ENCODE measurements around the gene SMG6.

The SMG6 gene

GRCh38 chr17:2093349-2093748, 210.2 kb downstream of the SMG6 start:
- DNase-seq: no peak

GRCh38 chr17:2092253-2092652, 211.3 kb downstream of the SMG6 start:
- DNase-seq: no peak

DNA sequence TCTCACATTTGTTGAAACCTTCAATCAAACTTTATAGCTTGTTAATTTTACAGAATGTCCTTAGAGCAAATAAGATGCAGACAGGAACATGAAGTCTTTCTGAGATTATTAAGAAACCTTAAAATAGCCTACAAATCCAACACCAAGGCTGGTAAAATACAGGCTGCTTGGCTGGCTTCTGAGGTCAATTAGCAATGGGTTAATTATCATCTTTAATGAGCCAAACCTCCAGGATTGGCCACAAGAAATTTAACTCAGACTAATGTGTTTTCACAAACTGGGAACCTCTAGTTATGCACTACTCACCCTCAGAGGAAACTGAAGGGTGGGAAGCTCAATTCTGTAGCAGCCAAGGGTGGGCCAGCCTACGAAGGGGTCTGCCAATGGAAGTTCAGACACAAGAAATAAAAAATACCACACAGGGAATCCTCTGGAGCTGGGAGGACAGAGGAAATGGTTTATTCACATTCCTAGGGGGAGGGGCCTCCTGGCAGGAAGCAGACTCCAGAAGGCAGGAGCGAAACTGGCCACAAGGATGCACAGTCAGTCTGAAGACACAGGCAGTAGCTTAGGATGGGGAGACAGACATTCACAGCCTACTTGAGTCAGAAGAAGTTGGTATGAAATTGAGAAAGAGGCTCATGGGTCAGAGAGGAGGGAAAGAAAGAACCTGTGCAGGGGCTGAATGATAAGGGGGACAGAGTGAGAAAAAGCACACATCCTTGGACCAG, 212.6 kb downstream of the SMG6 start:
- peak; percentile 85 for DNase-seq

DNA sequence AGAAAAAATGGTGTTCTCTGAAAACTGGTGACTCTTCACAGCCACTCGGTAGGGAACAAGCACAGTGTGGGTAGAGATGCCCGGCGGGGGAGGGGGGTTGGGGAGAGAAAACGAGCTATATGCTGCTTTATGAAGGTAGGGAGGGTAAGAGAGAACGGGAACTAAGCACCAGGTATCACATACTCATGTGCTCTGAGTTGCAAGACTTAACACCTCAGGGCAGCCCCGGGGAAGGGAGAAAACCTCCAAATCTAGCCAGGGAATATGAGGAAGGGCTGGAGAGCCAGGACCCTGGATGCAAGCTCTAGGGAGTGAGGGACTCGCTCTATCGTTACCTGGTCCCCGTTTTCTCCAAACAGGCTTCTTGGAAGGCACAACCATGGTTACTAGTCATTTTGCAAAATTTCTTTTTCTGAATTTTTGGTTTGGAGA, 213.4 kb downstream of the SMG6 start:
- DNase-seq: no peak

GRCh38 chr17:2089021-2089422, 214.6 kb downstream of the SMG6 start:
- peak; percentile 32 for DNase-seq

DNA sequence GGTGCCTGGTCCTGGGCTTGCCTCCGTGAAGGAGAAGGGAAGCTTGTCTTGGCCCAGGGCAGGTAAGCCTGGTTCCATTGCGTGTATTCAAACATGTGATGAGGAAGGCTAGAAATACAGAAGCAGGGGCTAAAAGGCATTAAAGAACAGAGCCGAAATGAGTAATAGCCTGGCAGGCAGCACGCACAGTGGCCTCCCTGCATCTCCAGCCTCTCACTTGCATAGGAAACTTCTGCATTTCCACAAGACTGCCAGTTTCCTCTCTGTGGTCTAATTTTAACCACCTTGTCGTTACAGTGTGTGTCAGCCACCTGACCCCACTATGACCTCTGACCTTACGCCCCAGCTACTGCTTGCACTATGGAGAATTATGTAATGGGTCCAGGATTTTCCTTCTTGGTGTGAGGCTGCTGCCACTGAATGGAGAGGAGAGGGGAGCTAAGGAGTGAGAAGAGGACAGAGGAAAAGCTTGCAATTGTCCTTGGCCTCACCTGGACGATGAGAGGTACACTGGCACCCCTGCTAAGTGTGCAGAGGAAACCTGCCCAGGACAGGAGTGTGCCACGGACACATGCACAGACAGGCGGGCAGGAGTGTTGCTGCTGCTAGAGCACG, 215.9 kb downstream of the SMG6 start:
- DNase-seq: no peak

DNA sequence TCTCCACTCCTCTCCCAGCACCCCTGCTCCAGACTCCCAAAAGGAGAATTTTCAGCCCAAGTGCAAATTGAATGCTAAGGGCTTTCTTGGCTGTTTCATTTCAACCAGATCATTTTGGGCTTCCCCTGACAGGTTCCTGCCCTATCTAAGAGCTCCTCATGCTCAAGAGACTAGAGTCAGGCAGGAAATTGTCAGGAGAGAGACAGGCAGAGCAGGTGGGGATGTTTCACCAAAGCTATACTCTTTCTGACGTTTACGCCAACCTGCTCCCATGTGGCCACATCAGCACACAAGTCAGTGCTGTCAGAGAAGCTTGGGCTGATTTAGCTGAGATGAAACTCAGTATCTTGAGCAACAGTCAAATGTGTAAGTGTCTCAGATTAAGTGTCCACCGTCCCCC, 217.3 kb downstream of the SMG6 start:
- no peak for DNase-seq

GRCh38 chr17:2085648-2085949, 218.0 kb downstream of the SMG6 start:
- DNase-seq: no peak

DNA sequence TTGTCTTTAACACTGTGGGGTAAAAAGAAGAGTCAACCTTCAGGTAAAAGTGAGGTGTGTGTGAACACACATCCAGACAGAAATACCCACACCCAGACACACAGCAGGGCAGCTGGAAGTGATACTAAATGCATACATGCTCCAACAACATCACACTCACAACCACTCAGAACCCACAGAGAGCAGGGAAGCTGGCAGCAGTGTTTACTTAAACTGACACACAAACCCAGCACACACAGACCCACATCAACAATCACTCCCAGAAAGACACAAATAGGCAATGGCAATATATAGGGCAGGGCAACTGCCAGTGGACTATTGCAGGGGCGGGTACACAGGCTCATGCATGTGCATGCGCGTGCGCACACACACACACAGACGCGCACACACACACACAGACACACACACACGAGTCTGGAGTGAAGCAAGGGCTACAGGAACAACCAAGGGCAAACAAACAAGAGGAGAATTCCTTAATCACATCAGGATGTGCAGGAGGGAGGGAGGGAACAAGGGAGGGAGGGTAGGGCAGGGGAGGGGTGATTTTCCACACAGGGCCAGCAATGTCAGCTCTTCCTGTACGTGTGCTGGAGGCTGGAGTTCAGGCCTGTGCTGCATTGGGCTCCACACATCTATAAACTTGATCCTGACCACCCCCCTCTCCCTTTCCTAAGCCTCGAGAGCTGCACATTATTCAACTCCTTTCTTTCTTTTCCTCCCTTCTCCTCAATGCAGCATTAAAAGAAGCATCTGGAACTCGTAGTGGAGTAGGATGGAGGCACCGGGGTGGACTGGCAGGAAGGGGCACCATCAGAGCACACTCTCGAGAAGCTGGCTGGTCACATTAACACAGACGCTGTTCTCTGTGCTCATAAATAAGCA, 218.6 kb downstream of the SMG6 start:
- DNase-seq: no peak

DNA sequence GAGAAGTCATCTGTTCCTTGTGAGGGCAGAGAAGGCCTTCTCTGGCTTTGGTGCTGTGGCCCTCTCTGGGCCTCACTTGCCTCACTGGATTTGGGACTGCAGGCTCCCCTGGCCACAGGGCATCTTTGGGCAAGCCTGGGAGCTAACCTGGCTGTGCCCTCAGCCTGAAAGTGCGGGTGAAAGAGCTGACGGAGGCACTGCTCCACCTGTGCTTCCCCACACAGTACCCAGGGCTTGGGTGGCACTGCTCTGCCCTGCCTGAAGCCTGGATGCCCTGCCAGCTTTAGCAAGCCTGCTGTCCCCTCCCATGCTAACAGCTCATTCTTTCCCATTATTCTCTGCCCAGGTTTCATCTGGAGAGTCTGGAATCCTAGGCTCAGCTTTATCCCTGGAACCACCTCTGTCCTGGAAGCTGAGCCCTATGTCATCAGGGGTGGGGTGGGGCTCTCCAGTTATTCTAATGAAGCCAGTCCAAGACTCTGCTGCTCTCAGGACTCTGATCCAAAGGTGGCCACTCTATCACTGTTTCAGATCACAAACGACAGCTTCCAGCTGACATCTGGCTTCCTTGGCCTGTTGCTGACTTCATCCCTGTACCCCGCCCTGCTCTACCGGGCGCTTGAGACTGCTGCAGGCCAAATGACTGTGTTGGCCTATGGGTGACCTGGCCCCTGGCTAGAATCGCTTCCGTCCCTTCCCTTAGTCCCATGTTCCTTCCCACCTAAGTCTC, 219.4 kb downstream of the SMG6 start:
- no peak for DNase-seq

GRCh38 chr17:2083613-2084035, 220.0 kb downstream of the SMG6 start:
- DNase-seq: no peak

DNA sequence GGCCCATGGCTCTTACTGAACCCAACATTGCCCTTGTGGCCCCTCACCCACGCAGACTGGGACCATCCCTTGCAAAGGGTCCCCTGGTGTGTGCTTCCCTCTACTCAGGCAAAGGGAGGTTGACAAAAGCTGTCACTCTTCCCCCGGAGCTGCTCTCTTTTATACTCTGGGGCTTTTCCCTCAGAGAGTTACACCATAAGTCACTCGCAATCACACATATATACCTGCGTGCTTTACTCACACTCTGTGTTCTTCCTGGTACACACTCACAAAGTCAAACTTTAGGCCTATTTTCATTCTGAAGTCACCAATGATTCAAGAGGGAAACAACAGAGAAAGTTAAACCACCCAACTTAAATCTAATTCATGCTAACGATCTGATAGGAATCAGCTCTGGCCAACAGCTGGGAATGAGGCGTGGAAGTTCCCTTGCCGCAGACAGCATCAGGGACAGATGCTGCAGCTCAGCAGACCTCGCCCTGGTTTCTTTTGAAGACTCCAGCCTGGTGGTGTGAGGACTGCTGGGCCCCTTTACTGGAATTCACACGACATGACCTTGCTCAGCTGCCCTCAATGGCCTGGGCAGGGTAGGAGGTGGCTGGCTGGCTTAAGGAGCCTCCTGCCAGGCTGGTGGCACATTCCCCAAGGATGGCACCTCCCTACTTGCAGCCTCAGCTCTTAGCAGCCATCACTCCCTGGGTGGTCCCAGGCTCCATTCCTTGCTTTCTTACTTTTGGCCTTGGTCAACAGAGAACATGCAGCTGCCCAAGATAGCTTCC, 221.4 kb downstream of the SMG6 start:
- no peak for DNase-seq

GRCh38 chr17:2081564-2081963, 222.0 kb downstream of the SMG6 start:
- DNase-seq: no peak

DNA sequence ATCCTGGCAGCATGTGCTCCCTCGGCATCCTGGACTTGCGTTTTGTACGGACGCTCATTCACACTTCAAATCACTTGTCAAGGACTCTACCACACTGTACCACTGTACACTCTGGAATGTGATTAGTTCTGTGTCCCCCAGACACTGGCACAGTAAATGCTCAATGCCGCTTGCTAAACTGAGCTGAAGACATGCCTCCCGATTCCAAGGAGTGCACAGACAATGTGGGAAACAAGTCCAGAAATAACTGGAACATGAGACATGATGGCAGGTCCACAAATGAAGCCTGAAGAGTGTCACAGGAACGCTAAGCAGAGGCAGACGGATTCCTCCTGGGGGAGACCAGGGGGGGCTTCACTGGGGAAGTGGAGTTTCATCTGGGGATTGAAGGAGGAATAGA, 226.5 kb downstream of the SMG6 start:
- DNase-seq: no peak

GRCh38 chr17:2076087-2076984, 227.2 kb downstream of the SMG6 start:
- no peak for DNase-seq

DNA sequence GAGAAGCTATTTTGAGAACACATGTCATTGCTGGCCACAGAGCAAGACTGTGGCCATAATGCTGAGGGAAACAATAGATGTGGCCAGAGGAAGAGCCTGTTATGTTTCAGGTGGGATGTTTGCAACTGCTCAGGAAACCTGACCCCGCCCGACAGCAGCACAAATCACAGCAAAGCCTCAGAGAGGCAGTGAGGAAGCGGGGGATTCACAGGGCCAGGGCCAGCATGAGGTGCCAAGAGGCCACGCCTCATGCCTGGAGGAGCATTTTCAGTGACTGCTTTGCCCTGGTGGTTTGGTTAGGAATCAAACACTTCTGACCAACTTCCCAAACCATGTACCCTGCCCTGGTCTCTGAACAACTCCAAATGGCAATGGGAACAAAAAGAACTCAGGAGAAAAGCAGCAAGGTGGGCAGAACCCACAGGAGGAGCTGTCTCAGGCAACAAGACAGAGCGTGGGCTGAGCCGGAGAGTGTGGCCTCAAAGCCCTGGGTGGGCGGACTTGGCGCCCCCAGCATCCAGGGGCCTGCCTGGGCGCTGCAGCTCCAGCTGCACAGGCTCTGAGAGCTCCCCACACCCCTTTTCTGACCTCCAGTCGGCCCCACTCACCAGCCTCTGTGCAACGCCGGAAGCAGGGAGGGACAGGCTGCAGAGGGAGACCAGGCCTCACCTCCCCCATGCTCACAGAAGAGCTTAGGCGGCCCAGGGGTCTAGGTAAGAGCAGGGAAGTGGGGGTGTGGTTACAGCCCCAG, 228.1 kb downstream of the SMG6 start:
- no peak for DNase-seq

GRCh38 chr17:2074919-2075318, 228.7 kb downstream of the SMG6 start:
- no peak for DNase-seq

GRCh38 chr17:2071455-2072281, 231.9 kb downstream of the SMG6 start:
- DNase-seq: no peak

GRCh38 chr17:2071024-2071385, 232.6 kb downstream of the SMG6 start:
- no peak for DNase-seq
